Gastroesophageal sphincter (tissue), 3 donors: ENCODE measurements around the gene RREB1.

Experiments used
- CTCF ChIP-seq, 4 experiments: fragments of 200-600 bp in 2 of 4; fragments of 450-650 bp in 2 of 4; sonication (generic) in 1 of 4; IDR thresholded peaks; one replicate each; pipeline ENCODE4 v1.5.1; 2017 to 2019; ENCODE audit warnings: antibody characterized with exemption in 4 of 4, mild to moderate bottlenecking in 2 of 4, moderate library complexity in 2 of 4
- POLR2A ChIP-seq, 2 donors: fragments of 450-650 bp; IDR thresholded peaks; one replicate each; pipeline ENCODE4 v1.6.1; 2017; ENCODE audit warnings: antibody characterized with exemption in 2 of 2, mild to moderate bottlenecking in 2 of 2, moderate library complexity in 1 of 2
- POLR2AphosphoS5 ChIP-seq: sonication (generic); formaldehyde crosslinking; IDR thresholded peaks from one replicate; pipeline ENCODE4 v1.6.1; 2017; ENCODE audit warnings: antibody characterized with exemption

- TF ChIP-seq POLR2A (IDR thresholded peaks at IDR 0.05) (no peak), CTCF (IDR thresholded peaks at IDR 0.05) (no peak), POLR2AphosphoS5 (no peak)
Observed at GRCh38 chr6:7224731-7225130, 117.0 kb downstream of the RREB1 start.
